ENCODE data around the gene PFKFB2.
A peak's percentile ranks its signal among the peaks of the same experiment; 100 is the strongest.

The PFKFB2 gene

DNA sequence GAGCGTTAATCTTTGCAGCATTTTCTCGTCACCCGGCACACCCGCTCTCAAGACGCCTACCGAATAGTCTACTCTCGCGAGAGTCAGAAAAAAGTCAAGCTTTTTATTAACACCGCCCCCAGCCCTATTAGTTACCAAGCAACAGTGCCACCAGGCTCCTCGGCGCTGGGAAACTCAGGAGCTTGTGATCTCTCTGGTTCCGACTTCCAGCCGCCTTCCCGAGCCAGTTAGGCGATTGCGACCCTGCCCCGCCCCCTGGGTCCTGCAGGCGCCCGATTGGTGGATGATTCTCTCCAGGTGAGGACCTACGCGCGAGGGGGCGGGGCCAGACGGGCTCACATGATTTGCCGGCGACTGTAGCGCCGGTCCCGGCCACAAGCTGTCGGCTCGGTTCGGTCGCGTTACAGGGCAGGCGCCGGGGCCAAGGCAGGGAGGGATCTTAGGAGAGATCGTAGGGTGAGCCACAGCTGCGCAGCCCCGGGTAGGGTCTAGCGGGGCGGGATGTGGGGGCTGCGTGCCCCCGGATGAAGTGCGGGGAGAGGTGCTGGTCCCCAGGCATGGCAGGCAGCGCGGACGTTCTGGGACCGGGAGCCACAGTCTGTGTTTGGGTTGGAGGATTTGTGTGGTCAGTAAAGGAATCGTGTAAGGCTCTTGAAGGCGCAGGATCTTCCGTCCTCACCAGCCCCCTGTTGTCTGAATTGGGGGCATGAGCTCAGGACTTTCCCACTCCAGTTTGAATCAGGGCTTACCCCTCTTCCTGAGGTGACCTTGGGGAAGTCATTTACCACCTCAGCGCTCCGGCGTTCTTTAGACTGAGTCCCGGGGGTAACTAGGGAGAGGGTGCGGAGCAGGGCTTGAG is at the start of gene PFKFB2:
Gene PFKFB2, plus strand, starts transcription at position 365 of the 859 bp plus-strand sequence. CDS start 1,443 bp downstream, outside the sequence.
- peak; percentile 100 for DNase-seq

DNA sequence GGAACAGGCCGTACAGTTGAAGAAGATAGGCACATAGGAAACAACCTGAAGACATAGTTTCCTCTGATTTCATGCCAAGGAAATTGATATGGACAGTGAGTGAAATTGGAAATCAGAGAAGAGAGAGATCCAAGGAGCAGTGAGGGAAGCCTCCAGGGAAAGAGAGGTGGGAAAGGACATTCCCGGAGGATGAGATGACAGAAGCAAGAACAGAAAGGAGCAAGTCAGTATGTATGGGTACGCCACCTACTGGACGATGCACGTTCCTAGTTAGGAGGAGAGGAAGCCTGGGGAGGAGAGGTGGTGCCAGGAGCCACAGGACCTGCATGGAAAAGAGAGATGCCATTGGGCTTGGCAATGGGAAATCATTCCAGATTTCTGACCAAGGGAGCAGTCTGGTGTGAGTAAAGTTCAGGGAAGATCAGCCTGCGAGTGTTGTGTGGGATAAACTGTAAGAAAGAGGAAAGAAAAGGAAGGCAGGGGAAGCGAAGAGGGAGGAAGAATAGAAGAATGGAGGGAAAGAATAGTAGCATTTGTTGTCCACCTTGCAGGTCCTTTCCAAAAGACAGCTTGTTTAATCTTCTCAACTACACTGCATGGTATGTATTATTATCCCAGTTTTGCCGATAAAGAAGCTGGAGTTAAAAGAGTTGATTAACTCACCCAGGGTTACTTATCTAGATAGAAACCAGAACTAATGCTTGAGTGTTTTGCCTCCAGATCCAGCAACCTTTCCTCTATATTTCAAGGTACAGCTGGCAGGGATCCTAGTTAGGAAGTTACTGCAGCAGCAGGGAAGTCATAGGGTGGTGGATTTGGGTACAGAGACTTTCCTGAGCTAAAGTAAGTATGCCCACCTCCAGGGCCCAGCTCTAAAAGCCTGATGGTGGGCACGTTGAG is 47.9 kb upstream of the PFKFB2 start:
- peak; percentile 60 to 72 for DNase-seq

DNA sequence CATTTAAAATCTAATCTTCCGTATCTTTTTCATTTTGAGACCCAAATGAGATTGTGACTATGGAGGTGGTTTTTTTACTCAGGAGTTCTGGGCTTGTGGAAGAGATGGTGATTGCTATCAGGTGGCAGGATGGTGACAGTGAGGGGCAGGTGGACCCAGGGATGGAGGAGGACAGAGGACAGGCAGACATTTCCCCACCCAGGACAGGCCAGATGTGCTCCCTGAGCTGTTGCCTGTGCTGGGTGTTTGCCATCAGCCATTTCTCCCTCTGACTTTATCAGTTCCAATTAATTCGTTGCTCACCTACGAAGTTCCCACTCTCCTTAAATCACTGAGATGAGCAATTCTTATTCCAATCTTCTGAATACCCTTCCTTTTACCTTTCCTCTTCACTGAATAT is 47.0 kb upstream of the PFKFB2 start:
- DNase-seq, result no peak

DNA sequence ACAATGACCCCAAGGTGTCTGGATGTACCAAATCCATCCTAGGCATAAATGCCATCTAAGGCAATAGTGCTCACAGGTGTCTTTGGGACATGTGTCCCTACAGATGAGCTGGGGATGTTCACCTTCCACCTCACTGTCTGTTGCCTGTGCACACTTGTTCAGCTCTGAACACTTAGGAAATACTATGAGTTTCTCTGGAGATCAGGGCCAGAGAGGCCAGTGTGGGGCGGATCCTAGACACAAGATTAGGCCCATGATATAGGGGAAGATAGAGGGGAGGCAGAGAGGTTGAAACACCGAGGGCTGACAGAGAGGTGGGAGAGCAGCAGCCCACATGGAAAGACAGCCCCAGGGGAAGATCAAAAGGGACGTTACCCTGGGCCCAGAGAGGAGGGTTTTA is 46.2 kb upstream of the PFKFB2 start:
- DNase-seq, result no peak

GRCh38 chr1:207007352-207008033 is 45.6 kb upstream of the PFKFB2 start:
- no peak for DNase-seq

GRCh38 chr1:207009182-207009850 is 43.8 kb upstream of the PFKFB2 start:
- no peak for DNase-seq

GRCh38 chr1:207009945-207010344 is 43.1 kb upstream of the PFKFB2 start:
- no peak for DNase-seq

DNA sequence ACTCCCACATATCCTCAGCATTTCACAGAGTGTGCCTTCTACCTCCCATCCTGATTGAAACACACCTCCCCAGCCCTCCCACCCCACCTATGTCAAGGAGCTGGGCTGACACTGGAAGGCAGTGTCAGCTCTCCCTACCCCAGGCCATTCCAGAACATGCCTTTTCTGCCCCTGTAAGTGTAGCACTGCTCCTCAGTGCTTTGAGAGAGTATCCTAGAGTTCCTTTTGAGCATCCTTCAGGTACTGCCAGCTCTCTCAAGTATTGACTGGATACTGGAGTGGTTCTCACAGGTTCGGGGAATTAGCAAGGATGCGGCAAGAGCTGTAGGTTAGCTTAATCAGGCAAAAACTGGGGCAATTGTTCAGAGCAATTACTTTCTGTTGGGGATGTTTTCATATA is 42.3 kb upstream of the PFKFB2 start:
- no peak for DNase-seq

GRCh38 chr1:207013321-207014085 is 39.6 kb upstream of the PFKFB2 start:
- DNase-seq, result no peak

DNA sequence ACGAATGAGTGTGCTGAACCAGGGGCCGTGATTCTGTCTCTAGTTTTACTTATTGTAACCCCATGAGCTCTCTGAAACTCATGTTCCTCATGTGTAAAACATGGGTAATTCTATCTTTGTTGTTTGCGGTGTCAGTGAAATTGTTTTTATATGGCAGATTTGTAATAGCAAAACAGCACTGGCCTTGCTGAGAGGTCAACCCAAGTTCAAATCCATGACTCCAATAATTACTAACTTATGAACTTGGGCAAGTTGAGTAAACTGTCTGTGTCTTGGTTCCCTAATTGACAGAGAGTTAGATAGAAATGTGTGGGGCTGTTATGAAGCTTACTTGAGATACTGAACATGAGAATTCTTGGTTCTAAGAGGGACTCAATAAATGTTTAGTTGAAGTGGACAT is 38.3 kb upstream of the PFKFB2 start:
- DNase-seq, result no peak

GRCh38 chr1:207015791-207016190 is 37.3 kb upstream of the PFKFB2 start:
- no peak for DNase-seq

DNA sequence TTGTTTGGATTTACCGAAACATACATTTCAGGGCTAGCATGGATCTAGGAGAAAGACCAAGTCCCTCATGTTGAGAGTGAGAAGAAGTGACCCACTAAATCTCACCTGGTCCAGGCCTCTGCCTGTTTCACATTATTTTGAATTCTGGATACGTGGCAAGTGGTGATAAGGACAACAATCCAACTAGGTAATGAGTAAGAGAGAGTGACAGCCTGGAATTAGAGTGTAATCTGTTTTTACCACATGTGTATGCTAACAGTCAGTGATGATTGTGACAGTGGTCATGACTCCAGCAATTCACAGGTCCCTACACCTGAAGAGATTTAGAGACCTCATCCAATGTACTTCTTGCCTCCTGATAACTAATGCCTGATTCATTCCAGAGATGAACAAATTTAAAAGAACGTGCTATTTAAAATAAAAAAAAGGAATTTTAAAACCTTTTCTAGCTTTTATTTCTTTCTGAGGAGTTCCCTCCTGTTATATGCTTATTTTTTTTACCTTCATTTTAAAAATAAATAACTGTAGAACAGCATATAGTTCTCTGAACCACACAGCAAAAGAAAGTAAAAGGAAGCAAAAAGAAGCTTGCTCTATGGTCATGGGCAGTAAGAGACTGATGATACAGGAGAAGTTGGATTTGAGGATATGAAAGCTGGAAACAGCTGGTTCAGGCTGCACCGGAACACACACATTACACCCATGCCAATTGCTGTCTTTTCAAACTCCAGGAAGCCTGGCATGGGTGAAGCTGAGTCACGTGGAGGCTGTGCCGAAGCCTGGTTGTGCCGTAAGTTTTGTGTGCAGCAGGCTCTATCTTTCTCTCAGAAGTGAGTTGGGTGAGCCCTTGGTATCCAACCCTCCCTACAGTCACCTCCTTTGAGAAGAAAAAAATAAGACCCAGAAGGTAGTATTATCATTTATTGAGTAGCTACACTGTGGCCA is 35.2 kb upstream of the PFKFB2 start:
- DNase-seq, result peak; percentile 33 to 75

DNA sequence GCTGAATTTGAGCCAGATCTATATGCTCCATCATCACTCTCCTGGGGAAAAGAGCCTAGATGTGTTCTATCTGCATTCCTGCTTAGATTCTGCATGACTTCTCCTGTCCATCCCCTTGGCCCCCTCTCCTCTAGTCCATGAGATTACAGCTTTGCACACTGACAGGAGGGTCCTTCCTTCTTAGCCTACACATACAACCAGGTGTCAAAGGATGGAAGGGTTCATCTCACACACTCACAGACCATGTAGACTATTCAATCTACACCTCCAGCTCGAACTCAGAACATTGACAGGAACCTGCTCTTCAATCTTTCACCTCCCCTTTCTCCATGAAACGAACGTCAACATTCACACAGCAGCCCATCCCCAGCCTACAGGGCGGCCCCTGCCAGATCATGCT is 34.4 kb upstream of the PFKFB2 start:
- DNase-seq, result no peak

- DNase-seq, result no peak
These were observed 33.9 kb upstream of the PFKFB2 start for GRCh38 chr1:207019161-207019560.

- no peak for DNase-seq
These were observed 33.4 kb upstream of the PFKFB2 start for GRCh38 chr1:207019661-207020060.

DNA sequence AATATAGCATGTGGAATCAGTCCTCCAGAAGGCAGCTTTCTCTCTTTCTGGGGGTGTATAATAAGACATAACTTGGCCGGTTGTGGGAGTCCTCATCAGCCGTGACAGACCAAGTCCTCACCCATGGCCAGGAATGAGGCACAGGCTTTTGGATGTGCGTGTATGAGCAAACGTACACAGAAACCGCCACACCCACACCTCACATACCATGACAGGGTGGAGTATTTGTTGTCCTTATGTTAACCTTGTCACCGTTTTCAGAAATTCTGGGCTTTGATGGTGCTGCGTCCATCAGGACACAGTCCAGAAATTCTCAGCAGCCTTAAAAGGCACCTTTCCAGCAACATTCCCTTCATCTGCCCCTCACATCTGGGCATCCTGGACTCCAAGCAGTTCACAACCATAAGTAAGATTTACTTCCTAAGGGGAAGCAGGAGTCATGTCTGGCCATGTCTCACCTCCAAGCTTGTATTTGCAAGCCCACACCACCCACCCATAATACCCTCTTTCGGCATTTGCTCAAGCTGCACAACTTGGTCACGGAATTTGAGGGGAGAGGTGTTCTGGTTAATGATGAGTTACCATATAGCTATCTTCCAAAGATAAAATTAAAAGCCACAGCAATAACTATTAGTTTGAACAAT is 32.9 kb upstream of the PFKFB2 start:
- no peak for DNase-seq

DNA sequence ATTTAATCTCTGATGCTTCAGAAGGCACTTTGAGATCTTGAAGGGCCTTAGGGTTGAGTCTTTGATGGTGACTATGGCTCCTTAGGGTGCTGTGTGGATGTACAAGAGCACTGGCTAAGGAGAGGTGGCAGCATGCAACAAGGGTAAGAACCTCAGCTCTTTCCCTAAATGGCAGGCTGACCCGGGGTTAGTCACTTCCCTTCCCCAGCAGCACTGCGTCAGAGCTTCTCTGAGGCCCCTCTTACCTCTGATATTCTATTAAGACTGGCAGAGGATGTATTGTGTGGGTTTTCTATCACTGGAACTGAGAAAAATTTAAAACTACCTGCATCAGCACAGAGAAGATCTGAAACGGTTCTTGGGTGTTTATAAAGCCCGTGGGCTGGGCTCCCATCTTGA is 32.4 kb upstream of the PFKFB2 start:
- no peak for DNase-seq

- DNase-seq, result no peak
These were observed 31.8 kb upstream of the PFKFB2 start for GRCh38 chr1:207021139-207021861.

DNA sequence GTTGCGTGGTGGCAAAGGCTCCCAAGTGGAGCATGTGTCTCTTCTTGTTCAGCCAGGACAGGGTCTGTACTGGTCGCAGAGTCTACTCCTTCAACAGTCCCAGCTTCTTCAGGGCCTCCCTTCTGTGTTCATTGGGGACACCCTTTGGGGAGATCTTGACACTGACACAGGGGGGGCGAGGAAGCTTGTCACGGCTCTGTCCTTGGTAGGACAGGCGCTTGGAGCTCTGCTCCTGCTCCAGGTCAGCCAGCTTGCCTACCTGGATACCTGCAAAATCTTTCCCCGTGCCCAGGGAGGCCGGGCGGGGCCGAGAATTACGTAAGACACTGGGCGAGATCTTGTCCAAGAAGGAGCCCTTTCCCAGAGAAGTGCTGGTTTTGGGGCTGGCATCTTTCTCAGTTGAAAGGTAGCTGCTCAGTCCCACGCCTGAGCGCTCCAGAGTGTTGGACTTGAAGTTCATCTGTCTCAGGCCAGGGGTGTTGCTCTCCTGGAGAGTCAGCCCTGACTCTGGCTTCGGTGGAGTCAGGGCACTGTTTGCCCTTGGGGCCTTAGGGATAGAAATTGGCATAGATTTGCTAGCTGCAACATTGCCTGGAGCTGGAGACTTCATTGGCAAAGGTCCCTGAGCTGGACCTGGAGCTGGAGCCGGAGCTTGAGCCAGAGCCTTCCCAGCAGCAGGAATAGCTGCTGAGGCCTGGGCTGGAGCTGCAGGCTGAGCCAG is 31.0 kb upstream of the PFKFB2 start:
- DNase-seq, result no peak

All from NCI-H2081 (cell line).